ENCODE data around the gene RFC4. TPM values are rescaled to one million over a fixed set of nuclear protein-coding genes. Genes with fewer than 3 reads are reported as not detected.

The RFC4 gene
- total and polyA plus RNA-seq, 2 of the 13 experiments (the other 11 are each of a cell fraction or from before 2014, with no cell fraction given): 18.5 to 103 TPM

GRCh38 chr3:186746008-186746407 lies 60.3 kb downstream of the RFC4 start (continued):
- TF ChIP-seq FOXP4 (CRISPR knock-in tag; IDR thresholded peaks at IDR 0.05): peak; percentile 64; the same call in 1 of the 2 replicates
- peak; percentile 59; the same call in 1 of the 2 replicates for TF ChIP-seq GATAD2A (CRISPR knock-in tag; IDR thresholded peaks at IDR 0.05)
- TF ChIP-seq NFYB (CRISPR knock-in tag; IDR thresholded peaks at IDR 0.05): peak; percentile 70
- peak; percentile 99 for TF ChIP-seq ELF3 (CRISPR knock-in tag; IDR thresholded peaks at IDR 0.05)
- TF ChIP-seq HMG20A (CRISPR knock-in tag; IDR thresholded peaks at IDR 0.05; ENCODE audit: borderline replicate concordance): peak; percentile 14; the same call in 1 of the 2 replicates
- no peak for TF ChIP-seq GTF2F1 (IDR thresholded peaks at IDR 0.05; ENCODE audit: low read length)
- TF ChIP-seq HOXA7 (CRISPR knock-in tag; IDR thresholded peaks at IDR 0.05): no peak
- peak; percentile 60 for TF ChIP-seq CBX1 (IDR thresholded peaks at IDR 0.05; ENCODE audit: low read depth)
- no peak for TF ChIP-seq MBD4 (IDR thresholded peaks at IDR 0.05; ENCODE audit: borderline replicate concordance, low read length)
- no peak for TF ChIP-seq ZNF317 (CRISPR knock-in tag; IDR thresholded peaks at IDR 0.05)
- no peak for TF ChIP-seq U2AF1 (optimal IDR thresholded peaks at IDR 0.05; ENCODE audit: low read depth, low read length)
- TF ChIP-seq MEIS2 (CRISPR knock-in tag; IDR thresholded peaks at IDR 0.05): peak; percentile 54; the same call in 1 of the 2 replicates
- no peak for TF ChIP-seq ZNF33A (CRISPR knock-in tag; IDR thresholded peaks at IDR 0.05; ENCODE audit: borderline replicate concordance)
- TF ChIP-seq MEF2D (CRISPR knock-in tag; IDR thresholded peaks at IDR 0.05): peak; percentile 78; the same call in 1 of the 2 replicates
- peak; percentile 69; the same call in 1 of the 2 replicates for TF ChIP-seq ZMAT3 (CRISPR knock-in tag; conservative IDR thresholded peaks at IDR 0.05)
- peak; percentile 76 for TF ChIP-seq ZFX (CRISPR knock-in tag; IDR thresholded peaks at IDR 0.05; ENCODE audit: low read depth)
- TF ChIP-seq HNF1A (IDR thresholded peaks at IDR 0.05; ENCODE audit: low read depth): no peak
- TF ChIP-seq HNF1A (CRISPR knock-in tag; IDR thresholded peaks at IDR 0.05; ENCODE audit: borderline replicate concordance): peak; percentile 42; the same call in 1 of the 2 replicates
- 0 out of 2 replicates have a peak, but pooled peaks have one; percentile 41 for TF ChIP-seq THRA (CRISPR knock-in tag; IDR thresholded peaks at IDR 0.05; ENCODE audit: borderline replicate concordance)
- TF ChIP-seq DMAP1 (CRISPR knock-in tag; IDR thresholded peaks at IDR 0.05): peak; percentile 29; the same call in 1 of the 2 replicates
- TF ChIP-seq ZNF878 (CRISPR knock-in tag; IDR thresholded peaks at IDR 0.05): peak; percentile 81; the same call in 1 of the 2 replicates
- peak; percentile 22; the same call in 1 of the 2 replicates for TF ChIP-seq ZNF335 (CRISPR knock-in tag; IDR thresholded peaks at IDR 0.05)
- TF ChIP-seq KLF6 (CRISPR knock-in tag; IDR thresholded peaks at IDR 0.05): 0 out of 2 replicates have a peak, but pooled peaks have one; percentile 25
- TF ChIP-seq YEATS2 (CRISPR knock-in tag; IDR thresholded peaks at IDR 0.05; ENCODE audit: borderline replicate concordance): peak; percentile 46; the same call in 1 of the 2 replicates

All from HepG2 (cell line).